ENCODE measurements around the gene FADS1.
A peak's percentile ranks its signal among the peaks of the same experiment; 100 is the strongest.

FADS1 gene

DNA sequence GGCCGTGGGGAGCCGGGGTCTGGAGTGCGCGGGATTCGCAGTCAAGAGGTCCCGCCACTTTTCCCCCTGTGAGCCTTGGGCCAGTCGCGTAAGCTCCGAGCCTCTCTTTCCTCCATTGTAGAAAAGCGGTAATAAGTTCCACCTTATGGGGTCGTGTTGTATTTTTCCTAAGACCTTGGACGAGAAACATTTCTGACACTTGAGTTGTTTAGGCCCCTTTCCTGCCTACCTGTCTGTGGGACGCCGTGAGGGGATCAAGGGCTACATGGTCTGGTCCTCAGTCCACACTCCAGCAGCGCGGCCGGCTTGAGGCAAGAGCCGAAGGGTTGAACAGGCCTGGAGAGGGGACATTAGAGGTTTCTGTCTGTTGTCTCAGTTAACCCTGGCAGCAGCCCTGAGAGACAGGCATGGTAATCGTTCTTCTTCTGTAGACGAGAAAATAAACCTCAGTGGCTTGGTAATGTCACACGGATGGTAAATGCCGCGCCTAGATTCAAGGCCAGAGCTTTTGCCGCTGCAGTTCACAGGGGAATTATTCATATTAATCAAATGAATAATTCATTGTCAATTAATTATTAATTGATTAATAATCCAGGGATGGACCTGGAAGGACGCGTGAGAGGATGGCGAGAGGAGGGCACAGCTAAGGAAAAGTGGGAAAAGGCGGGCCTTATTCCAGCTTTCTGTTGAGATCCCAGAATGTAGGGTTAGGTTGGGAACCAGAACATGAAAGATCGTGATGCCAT lies 23.5 kb downstream of the FADS1 start:
- no peak for DNase-seq

DNA sequence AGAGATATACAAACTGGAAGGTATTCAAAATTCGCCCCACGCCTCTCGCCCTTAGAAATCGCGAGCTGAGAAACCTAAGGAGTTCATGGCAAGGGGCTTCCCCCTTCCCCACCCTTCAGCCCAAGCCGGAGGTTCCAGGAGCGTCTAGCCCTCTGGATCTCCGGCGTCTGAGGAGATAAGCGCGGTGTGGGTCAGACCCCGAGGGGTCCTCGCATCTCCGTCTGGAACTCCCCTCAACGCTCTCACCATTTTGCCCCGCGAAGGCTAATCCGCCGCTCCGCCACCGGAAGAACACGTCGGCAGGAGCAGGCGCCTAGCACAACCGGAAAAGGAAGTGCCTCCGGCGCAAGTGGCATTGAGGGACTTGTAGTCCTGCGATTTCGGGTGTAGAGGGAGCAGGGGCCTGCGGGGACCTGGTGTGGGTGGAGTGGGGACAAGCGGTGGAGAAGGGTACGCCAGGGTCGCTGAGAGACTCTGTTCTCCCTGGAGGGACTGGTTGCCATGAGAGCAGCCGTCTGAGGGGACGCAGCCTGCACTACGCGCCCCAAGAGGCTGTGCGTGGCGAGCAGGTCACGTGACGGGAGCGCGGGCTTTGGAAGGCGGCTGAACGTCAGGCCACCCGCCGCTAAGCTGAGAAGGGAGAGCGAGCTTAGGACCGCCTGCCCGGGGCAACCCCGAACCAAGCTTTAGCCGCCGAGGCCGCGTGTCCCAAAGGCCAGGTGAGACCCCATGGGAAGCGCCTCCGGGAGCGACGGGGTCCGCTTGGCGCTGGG lies 24.3 kb downstream of the FADS1 start, which contains the start of the genes FEN1 and TMEM258:
TSS of gene FEN1 (plus strand) at position 602 of the 773 bp plus-strand sequence. CDS start 2,451 bp downstream, outside the sequence.
TSS of gene TMEM258 (minus strand) at position 290 of the 773 bp plus-strand sequence. CDS start at position 249, 41 bp downstream.
- peak; percentile 83 for DNase-seq

DNA sequence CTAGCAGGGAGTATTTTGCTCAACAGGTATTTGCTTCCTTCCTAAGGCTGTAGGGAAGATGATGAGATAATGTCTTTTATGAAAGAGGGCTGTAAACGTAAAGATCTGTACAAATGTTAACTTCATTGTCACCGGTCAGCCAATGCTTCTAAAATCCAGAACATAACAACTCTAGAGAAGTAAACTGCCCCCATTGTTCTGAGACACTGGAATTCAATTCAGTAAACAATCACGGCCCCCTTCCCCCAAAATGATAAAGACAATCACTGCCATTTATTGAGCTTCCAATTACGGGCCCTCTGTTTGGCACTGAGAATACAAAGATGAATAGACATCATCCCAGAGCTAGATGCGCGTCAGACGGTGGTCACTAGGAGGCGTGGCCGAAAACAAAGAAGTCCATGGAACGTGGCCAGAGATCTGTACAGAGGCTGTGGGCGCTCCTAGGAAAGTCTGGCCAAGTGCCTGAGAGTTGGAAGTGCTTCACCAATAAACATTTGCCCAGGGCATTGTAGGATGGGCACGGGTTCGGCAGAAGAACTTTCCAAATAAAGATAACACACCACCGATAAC lies 25.0 kb downstream of the FADS1 start:
- DNase-seq = no peak

DNA sequence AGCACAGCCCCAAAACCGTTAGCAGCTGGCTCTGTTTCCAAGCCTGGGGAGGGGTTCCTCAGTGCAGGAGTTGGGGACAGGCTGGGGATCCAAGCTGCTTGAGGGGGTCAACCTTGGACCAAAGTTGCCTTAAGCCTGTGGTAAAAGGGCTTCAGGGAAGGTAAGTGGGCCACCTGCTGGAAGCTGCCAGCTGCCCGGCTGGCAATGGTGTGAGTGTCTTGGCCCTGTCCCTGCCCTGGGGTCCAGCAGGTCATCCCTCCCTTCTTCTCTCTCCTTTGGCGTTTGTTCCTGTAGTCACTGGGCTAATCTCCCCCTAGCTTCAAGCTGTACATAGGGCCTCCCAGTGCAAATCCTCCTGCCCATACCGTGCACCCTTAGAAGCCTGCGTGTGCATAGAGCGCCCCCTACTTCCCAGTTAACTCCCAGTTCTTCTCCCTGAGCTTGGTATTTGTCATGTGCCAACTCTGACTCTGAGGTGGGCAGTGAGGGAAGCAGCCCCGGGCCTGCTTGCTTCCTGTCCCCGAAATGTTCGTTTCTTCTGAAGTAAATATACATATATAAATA lies 28.8 kb downstream of the FADS1 start:
- no peak for DNase-seq

DNA sequence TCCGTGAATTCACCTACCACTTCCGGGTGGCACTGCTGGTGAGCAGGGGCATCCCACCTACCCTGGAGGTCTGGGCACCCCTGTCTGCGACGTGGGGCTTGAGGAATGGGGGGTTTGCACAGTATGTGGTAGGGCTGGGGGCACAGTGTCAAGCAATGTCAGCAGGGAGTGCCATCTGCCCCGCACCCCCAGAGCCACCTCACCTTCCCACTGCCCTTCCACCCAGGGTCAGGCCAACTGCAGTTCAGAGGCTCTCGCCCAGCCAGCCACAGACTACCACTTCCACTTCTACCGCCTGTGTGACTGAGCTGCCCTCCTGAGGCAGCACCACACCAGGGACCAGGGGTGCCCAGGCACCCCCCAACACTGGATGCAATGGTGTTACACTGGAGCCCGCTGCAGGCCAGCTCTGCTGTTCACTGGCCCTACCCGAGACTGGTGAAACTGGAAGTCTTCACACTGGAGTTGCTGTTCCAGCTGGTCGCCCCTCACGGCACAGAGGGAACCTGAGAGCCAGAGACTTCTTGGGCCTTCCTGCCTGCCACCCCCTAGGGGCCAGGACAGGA lies 30.9 kb downstream of the FADS1 start:
- DNase-seq = no peak

DNA sequence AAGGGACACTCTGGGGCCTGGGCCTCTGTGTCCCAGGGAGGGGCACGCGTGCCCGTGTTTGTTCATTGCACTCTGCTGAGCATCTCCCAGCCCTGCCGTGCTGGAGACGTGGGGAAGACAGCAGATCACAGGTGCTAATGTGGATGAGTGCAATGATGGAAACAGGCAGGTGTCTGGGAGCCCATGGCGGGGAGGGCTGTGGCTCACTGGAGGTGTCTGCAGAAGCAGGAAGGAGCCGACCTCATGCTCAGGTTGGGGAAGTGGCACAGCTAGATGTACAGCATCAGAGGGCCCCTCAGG lies 32.3 kb downstream of the FADS1 start:
- DNase-seq = no peak

DNA sequence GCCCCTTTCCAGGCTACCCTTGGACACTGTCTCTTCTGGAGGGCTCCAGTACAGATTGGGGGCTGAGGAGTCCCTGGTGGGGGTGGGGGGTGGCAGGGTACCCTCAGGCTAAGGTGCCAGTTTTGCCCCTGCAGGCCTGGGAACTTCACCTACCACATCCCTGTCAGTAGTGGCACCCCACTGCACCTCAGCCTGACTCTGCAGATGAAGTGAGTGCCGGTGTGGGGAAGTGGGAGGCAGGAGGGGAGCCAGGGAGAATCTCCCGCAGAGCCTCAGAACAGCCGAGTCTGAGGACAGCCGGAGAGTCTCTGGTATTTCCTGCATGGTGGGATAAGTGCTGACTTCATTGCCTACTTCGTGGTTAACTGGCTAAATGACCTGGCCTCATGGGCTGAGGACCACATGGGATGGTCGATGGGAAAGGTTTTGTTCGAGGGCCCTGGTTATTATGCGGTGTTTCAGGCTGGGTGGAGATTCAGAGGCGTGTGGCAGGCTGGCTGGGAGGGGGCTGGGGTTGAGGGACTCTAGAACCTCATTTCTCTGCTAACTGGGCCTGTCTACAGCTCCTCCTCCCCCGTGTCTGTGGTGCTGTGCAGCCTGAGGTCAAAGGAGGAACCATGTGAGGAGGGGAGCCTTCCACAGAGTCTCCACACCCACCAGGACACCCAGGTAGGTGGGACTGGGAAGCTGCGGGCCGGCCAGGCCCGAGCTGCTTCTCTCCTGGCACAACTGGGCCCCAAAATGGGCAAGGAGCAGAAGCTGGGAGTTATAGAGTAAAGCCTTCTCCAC lies 32.9 kb downstream of the FADS1 start:
- DNase-seq = no peak

DNA sequence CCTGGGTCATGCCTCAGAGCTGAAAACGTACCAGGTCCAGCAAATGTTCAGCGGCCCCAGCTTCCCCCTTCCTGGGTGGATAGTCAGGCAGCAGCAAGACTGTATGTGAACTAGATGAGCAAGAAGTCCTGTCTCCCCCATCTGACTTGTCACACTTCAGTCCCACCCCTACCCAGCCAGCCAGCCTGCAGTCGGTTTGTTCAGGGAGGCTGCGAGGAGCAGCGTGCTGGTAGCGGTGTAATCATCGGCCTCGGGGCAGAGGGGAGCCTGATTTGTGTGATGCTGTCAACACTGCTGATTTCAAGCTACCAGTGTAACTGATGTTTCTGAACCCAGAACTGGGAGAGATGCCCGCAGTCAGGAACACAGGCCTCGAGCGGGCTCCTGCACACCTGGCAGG lies 34.0 kb downstream of the FADS1 start:
- DNase-seq = no peak

DNA sequence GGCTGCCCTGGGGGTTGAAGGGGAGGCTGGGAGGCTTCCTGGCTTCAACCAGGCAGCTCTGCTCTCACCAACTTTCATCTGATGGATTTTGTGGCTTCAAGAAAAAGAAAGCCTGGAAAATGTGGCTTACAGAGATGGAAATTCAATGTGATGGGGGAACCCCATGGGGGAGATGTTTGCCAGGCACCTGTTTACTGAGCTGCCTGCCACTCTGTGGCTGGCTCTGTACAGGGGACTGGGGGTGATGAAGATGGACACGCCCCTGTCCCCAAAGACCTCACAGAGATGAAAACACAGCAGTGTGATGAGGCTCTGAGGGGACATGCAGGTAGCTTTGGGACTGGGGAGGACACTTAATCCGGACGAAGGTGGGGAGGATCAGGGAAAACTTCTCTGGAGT lies 34.5 kb downstream of the FADS1 start:
- no peak for DNase-seq

DNA sequence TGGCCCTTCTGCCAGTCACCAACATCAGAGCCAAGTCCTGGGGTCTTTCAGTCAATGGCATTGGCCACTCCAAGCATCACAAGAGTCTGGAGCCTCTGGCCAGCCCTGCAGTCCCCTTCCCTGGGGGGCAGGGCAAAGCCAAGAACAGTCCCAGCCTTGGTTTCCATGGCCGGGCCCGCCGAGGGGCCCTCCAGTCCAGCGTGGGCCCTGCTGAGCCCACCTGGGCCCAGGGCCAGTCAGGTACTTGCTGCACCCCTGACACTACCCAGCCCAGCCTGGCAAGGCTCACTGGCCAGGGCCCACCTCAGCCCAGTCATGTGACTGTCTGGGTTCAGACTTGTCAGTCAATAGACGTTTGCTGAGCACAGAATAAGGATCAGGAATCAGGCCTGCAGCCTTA lies 35.2 kb downstream of the FADS1 start:
- no peak for DNase-seq

DNA sequence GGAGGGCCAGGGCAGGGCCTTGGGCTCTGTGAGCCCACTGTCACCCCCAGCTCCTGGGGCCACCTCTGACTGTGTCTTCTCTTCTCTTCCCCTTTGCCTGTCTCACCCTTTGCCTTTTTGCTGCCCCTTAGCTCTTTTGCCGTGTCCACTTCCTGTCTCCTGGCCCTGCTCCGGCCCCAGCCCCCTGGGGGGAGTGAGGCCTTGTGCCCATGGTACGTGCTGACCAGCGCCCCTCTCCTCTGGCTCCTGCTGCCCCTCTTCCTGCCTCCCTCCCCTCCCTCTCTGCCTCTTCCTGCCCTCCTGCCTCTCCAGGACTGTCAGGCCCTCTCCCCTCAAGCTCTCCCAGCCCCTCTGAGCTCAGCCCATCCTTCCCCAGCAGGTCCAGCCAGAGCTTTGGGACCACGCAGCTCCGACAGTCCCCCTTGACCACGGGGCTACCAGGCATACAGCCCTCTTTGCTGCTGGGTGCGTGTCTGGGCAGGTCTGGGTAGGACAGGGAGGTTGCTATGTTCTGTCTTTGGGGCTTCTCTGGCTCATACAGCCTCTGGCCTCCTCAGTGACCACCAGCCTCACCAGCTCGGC lies 36.1 kb downstream of the FADS1 start:
- no peak for DNase-seq

DNA sequence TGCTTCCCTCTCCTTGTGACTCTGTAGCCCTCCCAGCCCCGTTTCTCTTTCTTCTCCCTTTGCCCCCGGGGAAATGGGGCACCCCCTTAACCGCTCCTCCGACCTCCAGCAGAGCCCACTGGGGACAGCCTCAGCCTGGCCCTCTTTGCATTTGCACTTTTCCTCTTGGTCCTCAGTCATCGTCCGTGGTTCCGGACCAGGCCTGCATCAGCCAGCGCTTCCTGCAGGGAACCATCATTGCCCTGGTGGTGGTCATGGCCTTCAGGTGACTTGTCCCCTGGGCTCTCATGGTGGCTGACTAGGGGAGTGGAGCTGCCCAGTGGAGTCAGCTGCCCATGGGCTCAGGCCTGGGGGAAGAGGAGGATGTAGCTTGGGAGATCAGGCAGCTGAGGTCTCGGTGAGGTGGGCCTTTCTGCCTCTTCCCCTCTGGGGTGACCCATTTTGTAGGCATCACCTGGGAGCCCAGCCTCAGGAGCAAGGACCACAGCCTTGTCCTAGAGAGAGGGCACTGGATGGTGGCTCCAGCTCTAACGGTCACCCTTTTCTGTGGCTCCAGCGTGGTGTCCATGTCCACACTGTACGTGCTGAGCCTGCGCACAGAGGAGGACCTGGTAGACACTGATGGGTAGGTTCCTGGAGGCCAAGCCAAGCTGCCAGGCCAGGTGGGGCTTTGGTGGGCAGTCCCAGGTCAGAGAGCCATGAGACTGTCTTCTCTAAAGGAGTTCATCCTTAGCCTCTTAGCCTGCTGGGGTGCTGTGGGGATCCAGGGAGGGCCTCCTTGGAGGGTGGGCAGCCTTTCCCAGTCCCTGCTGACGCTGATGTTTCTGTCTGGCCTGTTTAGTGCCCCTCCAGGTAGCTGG lies 36.9 kb downstream of the FADS1 start:
- DNase-seq = no peak

DNA sequence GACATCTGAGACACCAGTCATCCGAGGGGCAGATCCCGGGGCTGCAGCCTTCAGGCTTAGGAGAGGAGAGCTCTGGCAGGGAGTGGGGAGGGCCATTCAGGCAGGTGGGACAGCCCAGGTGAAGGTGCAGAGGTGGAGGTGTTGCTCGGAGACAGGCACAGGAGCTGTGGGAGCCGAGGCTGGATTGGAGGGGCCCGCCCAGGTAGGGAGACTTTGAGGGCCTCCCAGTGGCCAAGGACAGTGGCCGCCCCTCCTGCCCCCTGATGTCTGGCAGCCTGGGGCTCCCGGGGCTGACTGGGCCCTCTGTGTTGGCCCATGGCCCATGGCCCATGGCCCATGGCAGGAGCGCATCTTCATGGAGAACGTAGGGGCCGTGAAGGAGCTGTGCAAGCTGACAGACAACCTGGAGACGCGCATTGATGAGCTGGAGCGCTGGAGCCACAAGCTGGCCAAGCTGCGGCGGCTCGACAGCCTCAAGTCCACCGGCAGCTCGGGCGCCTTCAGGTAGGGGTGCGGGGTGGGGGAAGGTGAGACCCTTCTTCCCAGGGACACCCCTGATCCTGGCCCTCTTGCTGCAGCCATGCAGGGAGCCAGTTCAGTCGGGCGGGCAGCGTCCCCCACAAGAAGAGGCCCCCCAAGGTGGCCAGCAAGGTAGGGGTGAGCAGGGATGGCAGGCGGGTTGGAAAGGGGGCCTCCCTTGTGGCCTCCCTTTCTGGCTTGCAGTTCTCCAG lies 37.7 kb downstream of the FADS1 start:
- DNase-seq = no peak

DNA sequence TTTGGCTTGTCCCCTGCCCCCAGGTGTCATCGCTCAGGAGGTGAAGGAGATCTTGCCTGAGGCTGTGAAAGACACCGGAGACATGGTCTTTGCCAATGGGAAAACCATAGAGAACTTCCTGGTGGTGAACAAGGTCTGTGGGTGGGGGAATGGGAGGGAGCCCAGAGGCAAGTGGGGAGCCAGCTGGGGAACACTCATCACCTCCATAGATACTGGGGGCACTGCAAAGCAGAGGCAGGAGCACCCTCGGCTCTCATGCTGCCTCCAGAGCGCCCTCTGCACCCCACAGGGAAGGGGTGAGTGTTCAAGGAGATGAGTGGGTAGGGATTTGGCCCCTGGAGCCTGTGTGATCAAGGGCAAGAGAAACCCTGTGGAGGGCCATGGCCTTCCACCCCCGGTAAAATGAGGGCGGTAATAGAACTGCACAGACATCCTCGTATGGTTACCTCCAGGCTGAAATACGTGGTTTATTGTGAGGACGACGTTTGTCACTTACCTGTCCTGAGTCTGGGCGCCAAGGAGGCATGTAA lies 38.4 kb downstream of the FADS1 start:
- no peak for DNase-seq

DNA sequence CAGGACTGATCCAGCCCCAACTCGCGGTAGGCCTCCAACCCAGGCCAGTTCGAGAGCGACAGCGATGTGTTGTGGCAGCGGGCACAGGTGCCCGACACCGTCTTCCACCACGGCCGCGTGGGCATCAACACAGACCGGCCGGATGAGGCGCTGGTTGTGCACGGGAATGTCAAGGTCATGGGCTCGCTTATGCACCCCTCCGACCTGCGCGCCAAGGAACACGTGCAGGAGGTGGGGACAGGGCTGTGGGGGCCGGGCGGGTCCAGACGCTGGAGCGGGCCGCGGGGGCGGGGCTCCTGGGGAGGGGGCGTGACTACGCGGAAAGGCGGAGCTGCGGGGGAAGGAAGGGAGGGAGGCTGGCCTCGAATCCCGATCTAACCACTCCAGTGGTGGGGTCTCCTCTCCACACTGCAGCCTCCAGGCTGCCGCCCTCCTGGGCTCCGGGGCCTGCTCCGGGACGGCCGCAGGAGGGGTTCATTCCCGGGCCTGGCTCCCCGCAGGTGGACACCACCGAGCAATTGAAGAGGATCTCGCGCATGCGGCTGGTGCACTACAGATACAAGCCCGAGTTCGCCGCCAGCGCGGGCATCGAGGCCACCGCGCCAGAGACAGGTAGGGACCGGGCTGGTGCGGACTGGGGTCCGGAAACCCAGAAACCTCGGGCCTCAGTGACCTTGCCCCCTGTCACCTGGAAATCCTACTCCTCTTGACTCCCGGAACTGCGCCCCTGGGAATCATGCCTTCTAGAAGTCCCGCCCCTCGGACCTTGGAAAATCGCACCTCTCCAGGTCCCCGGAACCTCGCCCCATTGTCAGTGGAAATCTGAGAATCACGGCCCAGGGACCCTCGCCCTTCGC lies 39.3 kb downstream of the FADS1 start:
- peak; percentile 72 for DNase-seq

DNA sequence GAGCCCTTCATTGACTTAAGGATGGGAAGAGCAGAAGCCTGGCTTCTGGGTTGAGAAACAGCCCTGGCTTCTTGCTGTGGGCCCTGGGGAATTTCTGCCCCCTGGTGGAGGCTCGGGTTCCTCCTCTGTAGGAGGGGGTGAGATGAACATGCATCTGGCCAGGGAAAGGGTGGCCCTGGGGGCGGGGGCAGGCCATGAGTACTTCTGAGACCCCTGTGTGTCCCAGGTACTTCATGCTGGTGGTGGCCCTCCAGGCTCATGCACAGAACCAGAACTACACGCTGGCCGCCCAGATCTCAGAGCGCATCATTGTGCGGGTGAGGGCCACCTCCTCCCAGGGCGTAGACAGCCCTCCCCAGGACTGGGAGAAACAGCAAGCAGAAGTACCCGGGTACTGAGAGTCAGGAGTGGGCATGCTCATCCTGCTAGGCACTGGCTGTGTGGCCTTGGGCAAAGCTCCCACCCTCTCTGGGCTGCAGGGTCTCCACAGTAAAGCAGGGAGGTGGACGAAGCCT lies 40.2 kb downstream of the FADS1 start:
- peak; percentile 56 for DNase-seq

DNA sequence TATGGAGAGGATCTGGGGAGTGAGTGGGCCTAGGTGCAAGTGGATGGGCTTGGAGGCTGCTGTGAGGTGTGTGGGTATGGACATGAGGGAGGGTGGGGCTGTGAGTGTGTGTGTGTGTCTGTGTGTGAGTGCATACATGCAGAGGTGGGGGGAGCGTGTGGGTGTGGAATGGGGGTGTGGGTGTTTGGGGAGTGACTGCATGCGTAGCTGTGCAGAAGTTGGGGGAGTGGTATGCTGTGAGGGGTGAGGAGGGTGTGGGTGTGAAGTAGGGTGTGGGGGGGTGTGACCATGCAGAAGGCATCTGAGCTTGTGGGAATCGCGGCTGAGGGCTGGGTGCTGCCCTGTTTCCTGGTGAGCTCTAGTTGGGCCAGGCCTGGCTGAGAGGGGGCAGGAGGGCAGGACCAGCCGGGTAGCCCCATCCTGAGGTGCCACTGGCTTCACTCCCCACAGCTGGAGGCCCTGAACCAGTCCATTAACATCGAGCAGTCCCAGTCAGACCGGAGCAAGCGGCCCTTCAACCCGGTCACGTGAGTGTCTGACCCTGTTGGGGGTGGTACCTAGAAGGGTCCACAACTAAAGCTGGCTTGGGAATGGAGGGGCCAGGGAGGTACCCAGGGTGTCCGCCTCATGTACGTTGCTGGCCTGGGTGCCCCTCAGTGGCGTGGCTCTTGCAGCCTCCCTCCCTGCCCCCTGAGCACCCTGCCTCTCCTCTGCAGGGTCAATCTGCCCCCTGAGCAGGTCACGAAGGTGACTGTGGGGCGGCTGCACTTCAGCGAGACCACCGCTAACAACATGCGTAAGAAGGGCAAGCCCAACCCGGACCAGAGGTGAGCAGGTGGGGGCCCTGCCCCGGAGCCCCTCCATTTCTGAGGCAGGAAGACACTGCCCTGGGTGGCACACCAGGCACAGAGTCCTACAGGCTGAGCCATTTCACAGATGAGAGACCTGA lies 40.9 kb downstream of the FADS1 start:
- DNase-seq = no peak

DNA sequence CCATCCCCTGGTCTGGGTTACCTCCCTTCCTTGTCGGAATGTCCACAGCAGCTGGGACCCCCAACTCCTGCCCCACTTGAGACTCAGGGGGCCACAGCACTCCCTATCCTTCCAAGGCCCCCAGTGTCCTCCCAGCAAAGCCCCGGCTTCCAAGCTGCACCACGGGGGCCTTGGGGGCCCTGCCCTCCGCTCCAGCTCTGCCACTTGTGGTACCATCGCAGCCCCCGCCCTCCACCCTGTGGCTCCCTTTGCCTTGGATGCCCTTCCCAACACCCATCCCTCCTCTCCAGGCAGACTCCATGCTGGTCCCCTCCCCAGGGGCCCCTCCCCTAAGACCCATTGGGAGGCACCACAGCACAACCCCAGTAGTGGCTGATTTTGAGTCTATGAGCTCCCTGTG lies 41.7 kb downstream of the FADS1 start:
- DNase-seq = no peak

Data from activated CD8-positive, alpha-beta memory T cell treated with anti-CD3 and anti-CD28 coated beads, Interleukin-2, amount 50 U/mL, for 4 hours (primary cell).